GM12872 (cell line): Measurements from ENCODE around the gene CIBAR2.

Source experiments
- CTCF ChIP-seq: IDR thresholded peaks from 3 replicates; pipeline ENCODE4 v1.5.1; 2011; ENCODE audit warnings: low read depth, mild to moderate bottlenecking, low read length, moderate library complexity; ENCODE audit not compliant: insufficient read depth

The CIBAR2 gene

DNA sequence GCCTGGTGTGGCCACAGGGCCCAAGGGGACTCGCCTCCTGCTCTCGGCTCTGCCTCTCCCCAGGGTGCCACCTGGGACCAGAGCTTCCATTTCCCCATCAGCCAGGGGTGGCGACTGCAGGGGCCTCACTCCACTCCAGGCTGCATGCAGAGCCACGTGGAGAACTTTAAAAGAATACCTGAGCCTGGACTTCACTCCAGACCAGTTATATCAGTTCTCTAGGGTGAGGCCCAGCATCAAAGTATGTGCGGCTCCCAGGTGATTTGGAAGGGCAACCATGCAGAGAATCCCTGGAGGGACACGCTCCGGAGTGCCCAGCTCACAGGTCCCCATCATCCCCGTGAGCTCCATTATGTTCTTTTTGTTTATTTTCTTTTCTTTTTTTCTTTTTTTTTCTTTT is 44.8 kb downstream of the CIBAR2 start:
- no peak for TF ChIP-seq CTCF

DNA sequence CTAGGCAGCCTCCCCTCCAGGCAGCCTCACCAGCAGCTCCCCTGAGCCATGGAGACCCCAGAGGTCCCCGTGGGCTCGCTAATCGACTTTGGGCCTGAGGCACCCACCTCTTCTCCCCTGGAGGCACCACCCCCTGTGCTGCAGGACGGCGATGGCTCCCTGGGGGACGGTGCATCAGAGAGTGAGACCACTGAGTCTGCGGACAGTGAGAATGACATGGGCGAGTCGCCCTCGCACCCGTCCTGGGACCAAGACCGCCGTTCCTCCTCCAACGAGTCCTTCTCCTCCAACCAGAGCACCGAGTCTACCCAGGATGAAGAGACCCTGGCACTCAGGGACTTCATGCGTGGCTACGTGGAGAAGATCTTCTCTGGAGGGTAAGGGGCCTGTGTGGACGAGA is 45.2 kb downstream of the CIBAR2 start:
- no peak for TF ChIP-seq CTCF

- no peak for TF ChIP-seq CTCF
These were observed 45.9 kb downstream of the CIBAR2 start for GRCh38 chr16:85066346-85066885.

DNA sequence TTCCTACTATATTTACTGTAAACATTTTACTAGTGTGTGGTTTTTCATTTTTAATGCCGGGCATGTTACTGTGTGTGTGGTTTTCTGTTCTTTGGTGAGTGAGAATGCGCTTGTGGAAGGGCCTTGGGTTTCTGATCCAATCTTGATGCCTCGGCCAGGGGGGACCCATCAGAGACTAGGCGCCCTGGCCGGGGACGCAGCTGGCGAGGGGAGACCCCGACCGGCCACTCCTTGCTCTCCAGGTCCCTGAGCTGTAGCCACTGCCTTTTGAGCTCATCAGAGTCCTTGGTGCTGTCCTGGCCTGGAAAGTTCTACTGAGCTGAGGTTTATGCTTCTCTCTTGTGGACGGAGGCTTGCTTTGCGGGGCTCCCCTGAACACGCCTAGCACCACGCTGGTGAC is 47.2 kb downstream of the CIBAR2 start:
- TF ChIP-seq CTCF, result no peak

GRCh38 chr16:85064186-85064585 is 48.1 kb downstream of the CIBAR2 start:
- no peak for TF ChIP-seq CTCF

DNA sequence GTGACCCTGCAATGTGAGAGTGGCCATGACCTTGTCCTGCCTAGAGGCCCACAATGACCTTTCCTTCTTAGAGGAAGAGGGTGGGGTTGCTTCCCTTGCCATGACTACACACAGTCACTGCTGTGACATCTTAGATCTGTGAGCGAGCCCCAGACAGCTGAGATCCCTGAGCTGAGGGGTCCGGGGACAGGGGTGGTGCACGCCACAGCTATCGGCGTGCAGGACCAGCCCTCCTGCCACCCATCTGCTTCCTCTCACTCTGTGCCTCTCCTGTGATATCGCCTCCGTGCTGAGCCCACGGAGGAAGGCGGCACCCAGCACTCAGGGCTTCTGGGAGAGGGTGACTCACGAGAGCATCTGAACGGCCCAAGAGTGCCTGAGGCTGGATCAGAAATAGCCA is 49.4 kb downstream of the CIBAR2 start:
- TF ChIP-seq CTCF, result no peak

- TF ChIP-seq CTCF, result no peak
These were observed 49.9 kb downstream of the CIBAR2 start for GRCh38 chr16:85062323-85062722.

DNA sequence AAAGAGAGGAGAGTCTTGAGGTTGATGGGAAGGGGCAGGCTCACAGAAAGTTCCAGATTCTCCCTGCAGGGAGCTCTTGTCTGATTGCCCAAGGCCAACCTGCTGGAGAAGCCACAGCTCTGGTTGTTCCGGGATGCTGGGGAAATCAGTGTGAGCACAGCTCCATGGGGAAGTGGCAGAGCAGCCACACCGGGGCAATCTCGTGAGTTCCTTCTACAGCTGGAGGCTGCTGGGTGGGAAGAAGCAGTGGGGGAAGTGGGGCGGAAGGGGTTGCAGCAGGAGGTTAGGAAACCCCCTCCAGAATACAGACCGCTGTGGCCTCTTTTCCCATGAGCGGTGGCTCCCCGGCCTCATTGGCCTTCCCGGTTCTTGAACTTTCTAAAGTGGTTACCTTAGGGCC is 50.7 kb downstream of the CIBAR2 start:
- TF ChIP-seq CTCF, result no peak
